ENCODE data around the gene CLEC12A.

DNA sequence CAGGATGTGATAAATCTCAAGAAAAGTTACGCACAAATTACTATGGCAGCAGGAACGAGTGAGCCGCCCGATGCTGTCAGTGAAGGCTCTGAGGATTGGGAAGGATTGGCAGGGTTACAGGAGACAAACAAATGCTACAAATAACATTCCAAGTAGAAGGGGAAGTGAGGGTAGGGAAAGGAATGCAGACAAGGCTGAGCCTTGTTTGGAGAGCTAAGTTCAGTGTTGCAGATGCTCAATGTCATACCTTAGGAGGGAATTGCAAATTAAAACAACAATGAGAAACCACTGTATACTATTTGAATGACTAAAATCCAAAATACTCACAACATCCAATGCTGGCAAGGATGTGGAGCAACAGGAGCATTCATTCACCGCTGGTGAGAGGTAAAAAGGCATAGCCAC is 60.6 kb downstream of the CLEC12A start:
- no peak for TF ChIP-seq POLR2A (IDR thresholded peaks at IDR 0.05)
- TF ChIP-seq, protein P1, sequence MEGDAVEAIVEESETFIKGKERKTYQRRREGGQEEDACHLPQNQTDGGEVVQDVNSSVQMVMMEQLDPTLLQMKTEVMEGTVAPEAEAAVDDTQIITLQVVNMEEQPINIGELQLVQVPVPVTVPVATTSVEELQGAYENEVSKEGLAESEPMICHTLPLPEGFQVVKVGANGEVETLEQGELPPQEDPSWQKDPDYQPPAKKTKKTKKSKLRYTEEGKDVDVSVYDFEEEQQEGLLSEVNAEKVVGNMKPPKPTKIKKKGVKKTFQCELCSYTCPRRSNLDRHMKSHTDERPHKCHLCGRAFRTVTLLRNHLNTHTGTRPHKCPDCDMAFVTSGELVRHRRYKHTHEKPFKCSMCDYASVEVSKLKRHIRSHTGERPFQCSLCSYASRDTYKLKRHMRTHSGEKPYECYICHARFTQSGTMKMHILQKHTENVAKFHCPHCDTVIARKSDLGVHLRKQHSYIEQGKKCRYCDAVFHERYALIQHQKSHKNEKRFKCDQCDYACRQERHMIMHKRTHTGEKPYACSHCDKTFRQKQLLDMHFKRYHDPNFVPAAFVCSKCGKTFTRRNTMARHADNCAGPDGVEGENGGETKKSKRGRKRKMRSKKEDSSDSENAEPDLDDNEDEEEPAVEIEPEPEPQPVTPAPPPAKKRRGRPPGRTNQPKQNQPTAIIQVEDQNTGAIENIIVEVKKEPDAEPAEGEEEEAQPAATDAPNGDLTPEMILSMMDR (IDR thresholded peaks at IDR 0.05), result no peak
